ENCODE data around the gene ZMAT3.
"Not testable (repeated sequence)": the region's sequence is repeated elsewhere in the genome, so short reads cannot be mapped to it uniquely, and the experiment has no call there.

The ZMAT3 gene

DNA sequence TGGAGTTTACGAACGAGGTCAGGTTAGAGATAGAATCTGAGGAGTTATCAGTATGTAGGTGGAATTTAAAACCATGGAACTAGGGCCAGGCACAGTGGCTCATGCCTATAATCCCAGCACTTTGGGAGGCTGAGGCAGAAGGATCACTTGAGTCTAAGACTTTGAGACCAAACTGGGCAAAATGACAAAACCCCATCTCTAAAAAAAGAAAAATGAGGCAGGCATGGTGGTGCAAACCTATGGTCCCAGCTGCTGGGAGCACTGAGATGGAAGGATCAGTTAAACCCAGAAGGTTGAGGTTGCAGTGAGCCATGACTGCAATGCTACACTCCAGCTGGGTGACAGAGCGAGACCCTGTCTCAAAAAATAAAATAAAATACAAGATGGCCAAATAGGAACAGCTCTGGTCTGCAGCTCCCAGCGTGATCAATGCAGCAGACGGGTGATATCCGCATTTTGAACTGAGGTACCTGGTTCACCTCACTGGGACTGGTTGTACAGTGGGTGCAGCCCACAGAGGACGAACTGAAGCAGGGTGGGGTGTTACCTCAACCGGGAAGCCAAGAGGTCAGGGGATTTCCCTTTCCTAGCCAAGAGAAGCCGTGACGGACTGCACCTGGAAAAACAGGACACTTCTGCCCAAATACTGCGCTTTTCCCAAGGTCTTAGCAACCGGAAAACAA is 33.3 kb downstream of the ZMAT3 start:
- no peak for DNase-seq (ENCODE audit: extremely low spot score)
- POLR2A ChIA-PET: no interaction called here
- TF ChIP-seq, protein P1, sequence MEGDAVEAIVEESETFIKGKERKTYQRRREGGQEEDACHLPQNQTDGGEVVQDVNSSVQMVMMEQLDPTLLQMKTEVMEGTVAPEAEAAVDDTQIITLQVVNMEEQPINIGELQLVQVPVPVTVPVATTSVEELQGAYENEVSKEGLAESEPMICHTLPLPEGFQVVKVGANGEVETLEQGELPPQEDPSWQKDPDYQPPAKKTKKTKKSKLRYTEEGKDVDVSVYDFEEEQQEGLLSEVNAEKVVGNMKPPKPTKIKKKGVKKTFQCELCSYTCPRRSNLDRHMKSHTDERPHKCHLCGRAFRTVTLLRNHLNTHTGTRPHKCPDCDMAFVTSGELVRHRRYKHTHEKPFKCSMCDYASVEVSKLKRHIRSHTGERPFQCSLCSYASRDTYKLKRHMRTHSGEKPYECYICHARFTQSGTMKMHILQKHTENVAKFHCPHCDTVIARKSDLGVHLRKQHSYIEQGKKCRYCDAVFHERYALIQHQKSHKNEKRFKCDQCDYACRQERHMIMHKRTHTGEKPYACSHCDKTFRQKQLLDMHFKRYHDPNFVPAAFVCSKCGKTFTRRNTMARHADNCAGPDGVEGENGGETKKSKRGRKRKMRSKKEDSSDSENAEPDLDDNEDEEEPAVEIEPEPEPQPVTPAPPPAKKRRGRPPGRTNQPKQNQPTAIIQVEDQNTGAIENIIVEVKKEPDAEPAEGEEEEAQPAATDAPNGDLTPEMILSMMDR (IDR thresholded peaks at IDR 0.05; ENCODE audit: control extremely low read depth, extremely low read depth, low read depth, missing control alignments): no peak
- CTCF ChIA-PET: interaction anchor here (1.4 to 3.1 kb wide), 6 partner anchors 9 to 44 kb away, joined by 3 to 18 read pairs (median 6); no protein-coding TSS in a partner anchor

DNA sequence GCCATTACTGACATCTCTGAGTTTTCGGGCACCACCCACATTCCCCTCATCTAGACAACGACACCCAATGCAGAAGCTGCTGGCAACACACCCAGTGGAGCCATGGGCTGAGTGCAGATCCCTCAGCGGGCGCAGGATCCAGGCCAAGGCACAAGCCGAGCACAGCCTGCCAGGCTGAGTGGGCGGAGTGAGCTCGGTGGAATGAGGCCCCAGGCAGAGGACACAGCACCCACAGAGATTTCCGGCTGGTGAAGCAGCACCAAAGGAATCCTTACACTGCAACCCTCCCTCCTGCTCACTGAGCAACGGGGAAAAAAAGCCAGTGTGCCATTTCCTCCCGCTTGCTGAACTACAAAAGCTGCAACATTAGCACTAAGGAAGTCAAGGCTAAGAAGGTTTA is 34.3 kb downstream of the ZMAT3 start:
- ChIA-PET POLR2A (interaction anchor here (0.6 kb wide), 1 partner anchor 110 kb away, joined by 5 read pairs; no protein-coding TSS in a partner anchor), CTCF (interaction anchor here (1.0 to 3.1 kb wide), 6 partner anchors 10 to 196 kb away, joined by 3 to 18 read pairs (median 6); no protein-coding TSS in a partner anchor)
- TF ChIP-seq, protein P1 (IDR thresholded peaks at IDR 0.05; ENCODE audit: control extremely low read depth, extremely low read depth, low read depth, missing control alignments): no peak
- DNase-seq (ENCODE audit: extremely low spot score): no peak

DNA sequence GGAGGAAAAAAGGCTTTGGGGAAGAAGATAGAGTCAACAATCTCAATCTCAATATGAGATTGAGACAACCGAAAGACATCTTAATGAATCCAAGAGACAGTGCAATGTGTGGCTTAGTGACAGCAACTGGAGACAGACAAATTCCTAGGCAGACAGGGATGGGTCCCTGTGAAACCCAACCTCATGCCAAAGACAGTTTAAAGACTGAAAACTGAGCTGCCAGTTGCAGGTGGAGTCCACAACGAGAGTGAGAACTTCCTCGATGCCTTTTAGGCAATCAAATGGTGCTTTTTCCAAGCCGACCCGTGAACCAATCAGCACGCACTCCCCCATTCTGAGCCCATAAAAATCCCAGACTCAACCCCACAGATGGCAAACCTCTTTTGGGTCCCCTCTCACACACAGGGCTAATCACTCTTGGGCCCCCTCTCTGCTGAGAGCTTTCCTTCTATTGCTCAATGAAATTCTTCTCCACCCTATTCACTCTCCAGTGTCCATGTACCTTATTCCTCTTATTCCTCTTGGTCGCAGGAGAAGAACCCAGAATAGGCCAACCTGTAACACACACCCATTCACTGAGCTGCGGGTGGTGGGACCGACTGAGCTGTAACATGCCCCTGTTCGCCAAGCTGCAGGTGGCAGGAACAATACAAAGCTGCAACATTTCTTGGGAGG is 34.8 kb downstream of the ZMAT3 start:
- ChIA-PET POLR2A (no interaction called here), CTCF (interaction anchor here (1.0 to 3.1 kb wide), 6 partner anchors 10 to 197 kb away, joined by 3 to 18 read pairs (median 6); no protein-coding TSS in a partner anchor)
- TF ChIP-seq, protein P1 (IDR thresholded peaks at IDR 0.05; ENCODE audit: control extremely low read depth, extremely low read depth, low read depth, missing control alignments): no peak
- no peak for DNase-seq (ENCODE audit: extremely low spot score)

DNA sequence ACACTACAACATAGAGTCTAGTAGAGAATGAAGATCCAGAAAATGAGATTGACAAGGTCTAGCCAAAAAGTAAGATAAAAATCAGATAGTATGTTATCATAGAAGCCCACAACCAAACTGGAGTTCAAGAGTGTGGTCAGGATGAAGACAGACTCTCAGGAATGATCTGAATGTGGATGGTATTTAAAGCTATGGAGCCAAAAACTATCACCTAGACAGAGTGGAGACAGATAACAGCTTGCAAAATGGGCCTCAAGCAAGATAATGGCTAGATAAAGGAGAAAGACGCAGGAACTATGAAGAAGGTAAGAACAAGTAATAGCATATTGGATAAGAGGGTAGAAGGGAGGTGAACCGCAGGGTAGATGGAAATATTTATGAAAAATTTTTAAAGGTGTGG is 35.4 kb downstream of the ZMAT3 start:
- TF ChIP-seq, protein P1 (IDR thresholded peaks at IDR 0.05; ENCODE audit: control extremely low read depth, extremely low read depth, low read depth, missing control alignments): no peak
- ChIA-PET POLR2A (no interaction called here), CTCF (interaction anchor here (2.2 to 3.1 kb wide), 4 partner anchors 9 to 26 kb away, joined by 5 to 18 read pairs (median 12); no protein-coding TSS in a partner anchor)
- DNase-seq (ENCODE audit: extremely low spot score): no peak

DNA sequence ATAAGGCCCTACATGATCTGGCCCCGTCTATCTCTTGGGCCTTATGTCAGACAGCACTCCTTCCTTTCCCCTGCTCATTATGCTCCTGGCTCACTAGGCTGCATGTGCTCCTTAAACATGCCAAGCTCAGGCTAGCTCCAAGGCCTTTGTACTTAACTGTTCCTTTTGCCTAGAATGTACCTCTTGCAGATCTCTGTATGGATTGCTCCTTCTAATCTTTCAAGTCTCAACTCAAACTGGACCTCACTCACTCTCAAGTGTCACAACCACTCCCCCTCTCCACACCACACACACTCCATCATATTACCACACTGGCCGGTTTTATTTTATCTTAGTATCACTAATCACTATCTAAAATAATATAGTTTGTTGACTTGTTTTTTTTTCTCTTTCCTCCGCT is 36.4 kb downstream of the ZMAT3 start:
- DNase-seq (ENCODE audit: extremely low spot score): no peak
- TF ChIP-seq, protein P1 (IDR thresholded peaks at IDR 0.05; ENCODE audit: control extremely low read depth, extremely low read depth, low read depth, missing control alignments): no peak
- CTCF ChIA-PET: no interaction called here
- POLR2A ChIA-PET: no interaction called here

DNA sequence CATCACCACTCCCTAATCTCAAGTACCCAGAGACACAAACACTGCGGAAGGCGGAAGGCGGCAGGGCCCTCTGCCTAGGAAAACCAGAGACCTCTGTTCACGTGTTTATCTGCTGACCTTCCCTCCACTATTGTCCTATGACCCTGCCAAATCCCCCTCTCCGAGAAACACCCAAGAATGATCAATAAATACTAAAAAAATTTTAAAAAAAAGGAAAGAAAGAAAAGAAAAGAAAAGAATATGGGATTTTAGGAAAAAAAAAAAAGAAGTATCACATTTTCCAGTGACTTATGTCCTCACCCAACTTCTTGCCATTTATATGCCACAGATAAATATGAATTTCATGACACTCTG is 38.3 kb downstream of the ZMAT3 start:
- DNase-seq (ENCODE audit: extremely low spot score); CTCF ChIA-PET; POLR2A ChIA-PET: not testable (repeated sequence)

DNA sequence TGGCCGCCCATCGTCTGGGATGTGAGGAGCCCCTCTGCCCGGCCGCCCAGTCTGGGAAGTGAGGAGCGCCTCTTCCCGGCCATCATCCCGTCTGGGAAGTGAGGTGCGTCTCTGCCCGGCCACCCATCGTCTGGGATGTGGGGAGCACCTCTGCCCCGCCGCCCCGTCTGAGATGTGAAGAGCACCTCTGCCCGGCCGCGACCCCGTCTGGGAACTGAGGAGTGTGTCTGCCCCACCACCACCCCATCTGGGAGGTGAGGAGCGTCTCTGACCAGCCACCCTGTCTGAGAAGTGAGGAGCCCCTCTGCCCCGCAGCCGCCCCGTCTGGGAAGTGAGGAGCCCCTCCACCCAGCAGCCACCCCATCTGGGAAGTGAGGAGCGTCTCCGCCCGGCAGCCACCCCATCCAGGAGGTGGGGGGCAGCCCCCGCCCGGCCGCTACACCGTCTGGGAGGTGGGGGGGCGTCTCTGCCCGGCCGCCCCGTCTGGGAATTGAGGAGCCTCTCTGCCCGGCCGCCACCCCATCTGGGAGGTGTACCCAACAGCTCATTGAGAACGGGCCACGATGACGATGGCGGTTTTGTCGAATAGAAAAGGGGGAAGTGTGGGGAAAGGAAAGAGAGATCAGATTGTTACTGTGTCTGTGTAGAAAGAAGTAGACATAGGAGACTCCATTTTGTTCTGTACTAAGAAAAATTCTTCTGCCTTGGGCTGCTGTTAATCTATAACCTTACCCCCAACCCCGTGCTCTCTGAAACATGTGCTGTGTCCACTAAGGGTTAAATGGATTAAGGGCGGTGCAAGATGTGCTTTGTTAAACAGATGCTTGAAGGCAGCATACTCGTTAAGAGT is 38.9 kb downstream of the ZMAT3 start:
- DNase-seq (ENCODE audit: extremely low spot score); CTCF ChIA-PET; POLR2A ChIA-PET: not testable (repeated sequence)

Measured in GM10248 (cell line).